ENCODE results near the gene JAK3.

Gene JAK3

DNA sequence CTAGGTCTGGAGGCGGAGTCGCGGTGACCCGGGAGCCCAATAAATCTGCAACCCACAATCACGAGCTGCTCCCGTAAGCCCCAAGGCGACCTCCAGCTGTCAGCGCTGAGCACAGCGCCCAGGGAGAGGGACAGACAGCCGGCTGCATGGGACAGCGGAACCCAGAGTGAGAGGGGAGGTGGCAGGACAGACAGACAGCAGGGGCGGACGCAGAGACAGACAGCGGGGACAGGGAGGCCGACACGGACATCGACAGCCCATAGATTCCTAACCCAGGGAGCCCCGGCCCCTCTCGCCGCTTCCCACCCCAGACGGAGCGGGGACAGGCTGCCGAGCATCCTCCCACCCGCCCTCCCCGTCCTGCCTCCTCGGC, 24.1 kb upstream of the JAK3 start, which contains the start of gene SLC5A5:
SLC5A5 (plus strand) TSS at position 68 of the 373 bp plus-strand sequence. CDS start 375 bp downstream, outside the sequence.
- no peak within 1 kb of the TSS for H3K4me3 ChIP-seq (ENCODE audit: low read depth, low read length)
- DNase-seq (ENCODE audit: low read depth) = no peak
- TF ChIP-seq, protein P1, sequence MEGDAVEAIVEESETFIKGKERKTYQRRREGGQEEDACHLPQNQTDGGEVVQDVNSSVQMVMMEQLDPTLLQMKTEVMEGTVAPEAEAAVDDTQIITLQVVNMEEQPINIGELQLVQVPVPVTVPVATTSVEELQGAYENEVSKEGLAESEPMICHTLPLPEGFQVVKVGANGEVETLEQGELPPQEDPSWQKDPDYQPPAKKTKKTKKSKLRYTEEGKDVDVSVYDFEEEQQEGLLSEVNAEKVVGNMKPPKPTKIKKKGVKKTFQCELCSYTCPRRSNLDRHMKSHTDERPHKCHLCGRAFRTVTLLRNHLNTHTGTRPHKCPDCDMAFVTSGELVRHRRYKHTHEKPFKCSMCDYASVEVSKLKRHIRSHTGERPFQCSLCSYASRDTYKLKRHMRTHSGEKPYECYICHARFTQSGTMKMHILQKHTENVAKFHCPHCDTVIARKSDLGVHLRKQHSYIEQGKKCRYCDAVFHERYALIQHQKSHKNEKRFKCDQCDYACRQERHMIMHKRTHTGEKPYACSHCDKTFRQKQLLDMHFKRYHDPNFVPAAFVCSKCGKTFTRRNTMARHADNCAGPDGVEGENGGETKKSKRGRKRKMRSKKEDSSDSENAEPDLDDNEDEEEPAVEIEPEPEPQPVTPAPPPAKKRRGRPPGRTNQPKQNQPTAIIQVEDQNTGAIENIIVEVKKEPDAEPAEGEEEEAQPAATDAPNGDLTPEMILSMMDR (IDR thresholded peaks at IDR 0.05; ENCODE audit: low read depth, low read length, missing control alignments) = no peak

DNA sequence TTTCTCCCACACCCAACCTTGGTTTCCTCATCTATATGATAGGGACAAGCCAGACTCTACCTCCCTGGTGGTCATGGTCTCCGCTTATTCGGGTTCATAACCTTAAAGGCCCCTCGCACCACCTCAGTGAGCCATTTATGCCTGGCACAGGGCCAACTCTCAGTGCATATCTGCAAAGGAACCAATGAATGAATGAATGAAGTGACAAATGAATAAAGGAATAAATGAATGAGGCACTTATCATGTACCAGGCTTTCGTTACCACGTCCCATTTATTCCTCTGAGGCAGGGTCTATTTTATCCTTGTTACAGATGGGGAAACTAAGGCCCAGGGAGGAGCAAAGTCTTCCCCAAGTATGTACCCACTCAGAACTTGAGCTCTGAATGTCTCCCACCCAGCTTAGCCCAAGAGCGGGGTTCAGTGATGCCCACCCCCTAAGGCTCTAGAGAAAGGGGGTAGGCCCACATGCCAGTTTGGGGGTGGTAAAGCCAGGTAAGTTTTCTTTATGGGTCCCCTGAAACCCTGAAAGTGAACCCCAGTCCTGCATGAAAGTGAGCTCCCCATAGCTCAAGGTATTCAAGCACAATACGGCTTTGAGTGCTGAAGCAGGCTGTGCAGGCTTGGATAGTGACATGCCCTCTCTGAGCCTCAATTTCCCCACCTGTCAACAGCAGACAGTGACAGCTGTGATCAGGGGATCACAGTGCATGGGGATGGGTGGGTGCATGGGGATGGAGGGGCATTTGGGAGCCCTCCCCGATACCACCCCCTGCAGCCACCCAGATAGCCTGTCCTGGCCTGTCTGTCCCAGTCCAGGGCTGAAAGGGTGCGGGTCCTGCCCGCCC, 23.5 kb upstream of the JAK3 start:
- no peak for DNase-seq (ENCODE audit: low read depth)
- H3K4me3 ChIP-seq (ENCODE audit: low read depth, low read length) = no peak overlapping the region
- TF ChIP-seq, protein P1 (IDR thresholded peaks at IDR 0.05; ENCODE audit: low read depth, low read length, missing control alignments) = no peak

DNA sequence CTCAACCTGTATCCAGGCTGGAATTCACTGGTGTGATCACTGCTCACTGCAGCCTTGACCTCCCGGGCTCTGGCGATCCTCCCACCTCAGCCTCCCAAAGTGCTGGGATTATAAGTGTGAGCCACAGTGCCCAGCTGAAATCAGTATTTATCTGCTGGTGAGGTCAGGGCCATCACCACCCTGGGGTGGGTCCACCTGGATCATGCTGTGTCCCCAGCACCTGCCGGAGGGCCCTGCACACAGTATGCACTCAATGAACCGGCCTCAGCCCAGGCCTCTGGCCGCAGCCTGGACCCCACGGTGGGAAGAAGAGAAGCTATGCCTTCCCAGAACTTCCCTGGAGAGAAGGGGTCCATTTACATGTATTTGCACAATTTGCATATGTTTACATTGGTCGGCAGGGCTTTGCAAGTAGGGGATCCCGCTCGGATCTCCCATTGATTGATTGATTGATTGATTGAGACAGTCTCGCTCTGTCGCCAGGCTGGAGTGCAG, 21.4 kb upstream of the JAK3 start:
- TF ChIP-seq, protein P1 (IDR thresholded peaks at IDR 0.05; ENCODE audit: low read depth, low read length, missing control alignments) = no peak
- no peak for DNase-seq (ENCODE audit: low read depth)

DNA sequence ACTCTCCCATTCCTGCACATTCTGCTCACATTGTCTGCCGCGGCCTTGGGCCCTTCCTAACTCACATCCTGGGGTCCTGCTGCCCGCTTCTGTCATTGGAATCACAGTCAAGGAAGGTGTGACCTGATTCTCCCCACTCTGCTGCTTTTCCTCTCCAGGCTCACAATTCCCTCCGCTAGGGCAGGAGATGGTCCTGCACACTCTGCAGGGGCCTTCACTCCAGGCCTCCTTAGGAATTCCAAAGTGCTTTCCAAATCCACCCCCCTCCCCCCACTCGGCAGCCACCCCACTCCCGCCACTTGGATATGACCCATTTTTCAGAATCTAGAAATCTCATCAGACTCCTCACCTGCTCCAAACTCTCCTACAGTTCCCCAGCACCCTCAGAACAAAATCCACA, 20.9 kb upstream of the JAK3 start:
- TF ChIP-seq, protein P1 (IDR thresholded peaks at IDR 0.05; ENCODE audit: low read depth, low read length, missing control alignments) = no peak
- DNase-seq (ENCODE audit: low read depth) = no peak
- H3K4me3 ChIP-seq (ENCODE audit: low read depth, low read length) = no peak overlapping the region

More for the DNA sequence above, 21.4 kb upstream of the JAK3 start:
- no peak overlapping the region for H3K4me3 ChIP-seq (ENCODE audit: low read depth, low read length)

DNA sequence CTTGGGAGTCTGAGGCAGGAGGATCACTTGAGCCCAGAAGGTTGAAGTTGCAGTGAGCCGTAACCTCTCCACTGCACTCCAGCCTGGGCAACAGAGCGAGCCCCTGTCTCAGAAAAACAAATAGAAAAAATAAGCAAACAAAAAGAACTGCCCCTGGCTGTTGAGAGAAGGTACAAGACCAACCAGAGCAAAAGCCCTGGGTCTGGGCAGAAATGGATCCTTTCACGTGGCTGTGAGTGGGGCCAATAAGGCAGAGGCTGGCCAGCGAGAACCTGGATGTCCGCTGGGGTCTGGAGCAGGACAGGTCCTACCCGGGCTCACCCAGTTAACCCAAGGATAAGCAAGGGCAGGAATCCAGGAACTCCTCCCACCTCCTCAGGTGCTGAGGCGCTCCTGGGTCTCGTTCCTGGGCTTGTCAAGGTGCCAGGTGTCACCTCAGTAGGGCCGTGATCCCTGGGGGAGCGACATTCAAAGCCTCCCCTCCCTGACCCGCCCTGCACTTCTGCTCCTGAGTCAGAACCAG, 19.2 kb upstream of the JAK3 start:
- DNase-seq (ENCODE audit: low read depth) = no peak
- no peak overlapping the region for H3K4me3 ChIP-seq (ENCODE audit: low read depth, low read length)
- TF ChIP-seq, protein P1 (IDR thresholded peaks at IDR 0.05; ENCODE audit: low read depth, low read length, missing control alignments) = no peak

DNA sequence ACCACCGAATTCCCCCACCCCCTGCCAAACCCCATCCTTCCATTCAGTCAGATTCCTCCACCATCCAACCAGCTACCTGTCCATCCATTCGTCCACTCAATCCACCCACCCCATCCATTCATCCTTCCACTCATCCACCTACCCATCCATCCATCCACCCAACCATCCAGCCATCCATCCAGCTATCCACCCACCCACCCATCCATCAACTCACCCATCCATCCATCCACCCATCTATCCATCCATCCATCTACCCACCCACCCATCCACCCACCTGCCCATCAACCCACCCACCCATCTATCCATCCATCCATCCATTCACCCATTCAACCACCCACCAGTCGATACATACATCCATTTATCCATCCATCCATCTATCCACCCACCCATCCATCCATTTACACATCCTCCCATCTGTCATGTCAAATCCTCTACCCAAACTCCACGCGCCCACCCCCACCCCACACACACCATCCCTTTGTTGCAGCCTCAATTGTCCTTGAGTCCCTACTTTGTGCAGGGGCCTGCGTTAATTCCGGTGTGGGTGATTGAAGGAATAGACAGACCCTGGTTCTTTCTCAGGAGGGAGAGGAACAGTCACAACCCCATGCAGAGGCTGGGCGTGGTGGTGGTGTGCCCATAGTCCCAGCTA, 18.7 kb upstream of the JAK3 start:
- no peak overlapping the region for H3K4me3 ChIP-seq (ENCODE audit: low read depth, low read length)
- TF ChIP-seq, protein P1 (IDR thresholded peaks at IDR 0.05; ENCODE audit: low read depth, low read length, missing control alignments) = no peak
- DNase-seq (ENCODE audit: low read depth) = no peak

All from GM12864 (cell line).